SK-N-SH (cell line): ENCODE results near the gene LARGE2. TPM values are rescaled to one million over a fixed set of nuclear protein-coding genes. Genes with fewer than 3 reads are reported as not detected.
A peak's percentile ranks its signal among the peaks of the same experiment; 100 is the strongest.

ENCODE experiments used
- CTCF ChIA-PET: fragments of 300-600, 350-600 bp; formaldehyde crosslinking; extraction: SDS; loops from one replicate; lab custom pipeline; 2021; lab: Yijun Ruan, JAX
- POLR2A ChIA-PET: fragments of 350-600 bp; sonication (Branson Sonifier 250); formaldehyde crosslinking; extraction: SDS; loops from one replicate; lab custom pipeline; 2020; ENCODE audit warnings: antibody characterized with exemption, inconsistent platforms; lab: Yijun Ruan, JAX
- DNase-seq: peaks from one replicate; pipeline ENCODE4 v3.0.0; 2012
- H2AFZ ChIP-seq: fragments of 200-600 bp; sonication (generic); 2 replicates; pipeline ENCODE4 v1.8.1; 2016; ENCODE audit warnings: antibody characterized with exemption, mild to moderate bottlenecking, low read depth
- H3F3A ChIP-seq: fragments of 200-600 bp; sonication (generic); replicated peaks from 2 replicates; pipeline ENCODE3; 2016; ENCODE audit warnings: antibody characterized with exemption, mild to moderate bottlenecking; ENCODE audit not compliant: insufficient read depth
- H3K27ac ChIP-seq, 2 experiments: fragments of 200-500 bp in 1 of 2; fragments of 200-600 bp in 1 of 2; sonication (Bioruptor generic) in 1 of 2; sonication (generic), shearing (Covaris generic) in 1 of 2; 2 replicates each; pipeline versions ENCODE4 v1.5.1 to v1.6.1; 2014 to 2016; ENCODE audit warnings: low read depth in 2 of 2, inconsistent platforms in 1 of 2, low read length in 1 of 2, mild to moderate bottlenecking in 1 of 2, mixed read lengths in 1 of 2
- H3K27me3 ChIP-seq: fragments of 200-600 bp; sonication (generic), shearing (Covaris generic); 2 replicates; pipeline ENCODE4 v1.6.1; 2016; ENCODE audit warnings: mixed run types; ENCODE audit not compliant: insufficient read depth
- H3K36me3 ChIP-seq, 2 experiments: fragments of 200-500 bp in 1 of 2; fragments of 200-600 bp in 1 of 2; sonication (Bioruptor generic) in 1 of 2; sonication (generic) in 1 of 2; replicated peaks in 1 of 2; 2 replicates each; pipeline versions ENCODE3 to v1.5.1; 2014 to 2016; ENCODE audit warnings: low read length in 1 of 2, mild to moderate bottlenecking in 1 of 2; ENCODE audit not compliant: insufficient read depth in 2 of 2, control insufficient read depth in 1 of 2
- H3K4me1 ChIP-seq, 2 experiments: fragments of 200-500 bp in 1 of 2; fragments of 200-600 bp in 1 of 2; sonication (Bioruptor generic) in 1 of 2; sonication (generic), shearing (Covaris generic) in 1 of 2; 2 replicates each; pipeline versions ENCODE4 v1.5.1 to v1.6.1; 2014 to 2016; ENCODE audit warnings: low read depth in 1 of 2, low read length in 1 of 2, mixed run types in 1 of 2; ENCODE audit not compliant: insufficient read depth in 2 of 2, control insufficient read depth in 1 of 2
- H3K4me2 ChIP-seq: fragments of 200-600 bp; sonication (generic), shearing (Covaris generic); 2 replicates; pipeline ENCODE4 v1.6.1; 2017; ENCODE audit warnings: mixed run types
- H3K4me3 ChIP-seq, 2 experiments: fragments of 200-500 bp in 1 of 2; fragments of 200-600 bp in 1 of 2; sonication (Bioruptor generic) in 1 of 2; sonication (generic), shearing (Covaris generic) in 1 of 2; 2 replicates each; pipeline versions ENCODE4 v1.5.1 to v1.8.1; 2014 to 2016; ENCODE audit warnings: low read depth in 2 of 2, inconsistent platforms in 1 of 2, low read length in 1 of 2, mild to moderate bottlenecking in 1 of 2, mixed read lengths in 1 of 2, moderate library complexity in 1 of 2
- H3K79me2 ChIP-seq: fragments of 200-600 bp; sonication (generic); 2 replicates; pipeline ENCODE4 v1.8.1; 2017; ENCODE audit warnings: mild to moderate bottlenecking; ENCODE audit not compliant: insufficient read depth
- H3K9ac ChIP-seq: fragments of 200-600 bp; sonication (generic); 2 replicates; pipeline ENCODE4 v1.6.1; 2017; ENCODE audit warnings: mixed run types
- H3K9me2 ChIP-seq: fragments of 200-600 bp; sonication (generic); 2 replicates; pipeline ENCODE4 v1.6.1; 2017; ENCODE audit warnings: mixed run types
- H3K9me3 ChIP-seq: fragments of 200-600 bp; sonication (generic); 2 replicates; pipeline ENCODE4 v1.6.1; 2017; ENCODE audit warnings: mixed run types, mild to moderate bottlenecking, moderate library complexity
- H4K20me1 ChIP-seq: fragments of 200-600 bp; sonication (generic); 2 replicates; pipeline ENCODE4 v1.6.1; 2017; ENCODE audit warnings: mild to moderate bottlenecking, mixed run types; ENCODE audit not compliant: insufficient read depth
- EP300 ChIP-seq, 2 experiments: IDR thresholded peaks; 2 replicates each; pipeline versions ENCODE4 v1.4.0 to v1.6.1; 2012; ENCODE audit warnings: borderline replicate concordance in 1 of 2, low read depth in 1 of 2, low read length in 1 of 2
- EZH2phosphoT487 ChIP-seq: fragments of 200-600 bp; sonication (generic); IDR thresholded peaks from 2 replicates; pipeline ENCODE4 v1.6.1; 2017; ENCODE audit warnings: low read depth, mixed run types, mild to moderate bottlenecking, antibody characterized with exemption, moderate library complexity, borderline replicate concordance
- FOSL2 ChIP-seq: IDR thresholded peaks from 2 replicates; pipeline ENCODE4 v1.4.0; 2012; ENCODE audit warnings: low read depth, mild to moderate bottlenecking, moderate library complexity, borderline replicate concordance
- FOXJ3 ChIP-seq: sonication (generic); formaldehyde crosslinking; IDR thresholded peaks from 2 replicates; pipeline ENCODE4 v1.5.1; 2020; ENCODE audit warnings: mild to moderate bottlenecking, missing genetic modification reagents
- GATA2 ChIP-seq: sonication (generic); formaldehyde crosslinking; IDR thresholded peaks from 2 replicates; pipeline ENCODE4 v1.5.0; 2020; ENCODE audit warnings: mild to moderate bottlenecking, missing genetic modification reagents
- IRF3 ChIP-seq: fragments of 150-350 bp; IDR thresholded peaks from 2 replicates; pipeline ENCODE4 v1.6.1; 2016; ENCODE audit warnings: mild to moderate bottlenecking, low read depth, low read length
- MXI1 ChIP-seq: IDR thresholded peaks from 2 replicates; pipeline ENCODE4 v1.6.1; 2012; ENCODE audit warnings: mild to moderate bottlenecking, low read depth, low read length, improper control_type of control experiment
- POLR2AphosphoS5 ChIP-seq: IDR thresholded peaks from 2 replicates; pipeline ENCODE4 v1.6.1; 2012; ENCODE audit warnings: low read depth, low read length
- RAD21 ChIP-seq: IDR thresholded peaks from 2 replicates; pipeline ENCODE4 v1.6.1; 2012; ENCODE audit warnings: mild to moderate bottlenecking, low read length
- REST ChIP-seq: IDR thresholded peaks from 2 replicates; pipeline ENCODE4 v1.6.1; 2012; ENCODE audit warnings: mild to moderate bottlenecking, low read depth, low read length, moderate library complexity
- SIN3A ChIP-seq: IDR thresholded peaks from 2 replicates; pipeline ENCODE4 v1.6.1; 2012; ENCODE audit warnings: low read depth, mild to moderate bottlenecking, low read length, moderate library complexity, borderline replicate concordance
- YY1 ChIP-seq: IDR thresholded peaks from 2 replicates; pipeline ENCODE4 v1.4.0; 2012; ENCODE audit warnings: low read depth, mild to moderate bottlenecking
- WGBS: methylation state at CpG from one replicate; pipeline ENCODE4 v1.1.6; 2017; ENCODE audit warnings: low lambda C conversion rate; 5-methylcytosine and 5-hydroxymethylcytosine counted together
- polyA plus RNA-seq, 3 experiments: library from polyadenylated mRNA; depleted of rRNA; stranded (reverse); fragments of >200 nt; gene quantifications; 2 replicates each; pipeline ENCODE4 v1.2.3, GENCODE V29; 2012
- TF ChIP-seq, protein P1 (sequence below): IDR thresholded peaks from 2 replicates; pipeline ENCODE4 v1.4.0; 2012; ENCODE audit warnings: low read depth

The LARGE2 gene
- polyA plus RNA-seq, 1 of the 3 experiments (the other 2 are of a cell fraction): 2.4 TPM

DNA sequence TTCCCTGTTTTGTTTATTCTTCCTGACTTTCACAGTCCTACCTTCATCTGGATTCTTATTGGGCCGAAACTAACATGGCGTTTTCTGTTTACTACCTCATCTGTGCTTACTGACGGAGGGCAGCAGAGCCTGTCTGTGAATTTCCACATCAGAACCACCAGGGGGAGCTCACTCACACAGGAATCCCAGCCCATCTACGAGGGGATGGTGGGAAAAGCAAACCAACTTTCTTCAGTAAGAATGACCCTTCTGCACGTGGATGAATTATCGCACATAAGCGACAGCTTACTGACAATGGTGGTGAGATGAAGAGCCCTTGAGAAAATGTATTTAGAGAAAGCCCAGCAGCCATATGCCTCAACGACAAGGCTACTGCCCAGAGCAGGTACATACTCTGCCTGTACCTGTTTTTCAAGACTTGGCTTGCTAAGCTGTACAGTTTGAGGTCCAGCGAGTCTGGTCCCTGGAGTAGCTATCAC lies 42.5 kb downstream of the LARGE2 start (continued):
- TF ChIP-seq RAD21 (peak; percentile 91), MXI1 (peak; percentile 19; the same call in 1 of the 2 replicates)

DNA sequence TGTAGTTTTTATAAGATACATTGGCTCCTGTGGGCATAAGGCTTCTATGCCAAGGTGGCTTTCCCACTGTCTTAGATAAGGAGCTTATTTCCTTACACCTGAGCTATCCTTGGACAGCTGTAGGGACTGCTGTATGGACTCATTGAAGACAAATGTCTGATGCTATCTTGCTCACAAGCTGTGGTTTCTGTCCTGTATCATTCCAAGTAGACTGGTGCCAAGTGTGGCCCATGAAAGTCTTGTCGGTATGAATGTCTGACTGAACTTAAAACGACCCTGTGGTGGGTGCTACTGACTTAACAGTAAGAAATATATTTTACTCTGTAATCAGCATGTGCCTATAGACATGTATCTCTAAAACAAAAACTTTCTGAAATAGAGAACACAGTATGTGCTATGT lies 45.0 kb downstream of the LARGE2 start:
- Histone ChIP-seq H3K27me3 (no peaks in the 10 kb centered on the region), H3K79me2 (no peaks in the 10 kb centered on the region), H3K27ac (no peak overlapping the region), H3K4me2 (no peak overlapping the region), H3K36me3 (peaks cover 41 to 48% of the 10 kb centered on the region in 2 experiments), H3F3A (peaks cover 6% of the 10 kb centered on the region), H3K9ac (no peak overlapping the region), H4K20me1 (no peaks in the 10 kb centered on the region), H3K4me3 (no peak overlapping the region), H2AFZ (no peak overlapping the region), H3K4me1 (no peaks in the 10 kb centered on the region; a peak in 1 of 4 replicates), H3K9me3 (no peaks in the 10 kb centered on the region), H3K9me2 (no peaks in the 10 kb centered on the region)
- POLR2A ChIA-PET: no interaction called here
- CTCF ChIA-PET: interaction anchor here (1.1 to 5.5 kb wide), 3 partner anchors 39 to 272 kb away, joined by 3 to 93 read pairs (median 35); no protein-coding TSS in a partner anchor
- DNase-seq: no peak
- WGBS: 80% methylated on average over 2 of the region's 2 CpGs
- TF ChIP-seq REST (no peak), SIN3A (no peak), YY1 (no peak), EZH2phosphoT487 (no peak), MXI1 (no peak), FOSL2 (no peak), GATA2 (CRISPR knock-in tag) (no peak)
- TF ChIP-seq, protein P1, sequence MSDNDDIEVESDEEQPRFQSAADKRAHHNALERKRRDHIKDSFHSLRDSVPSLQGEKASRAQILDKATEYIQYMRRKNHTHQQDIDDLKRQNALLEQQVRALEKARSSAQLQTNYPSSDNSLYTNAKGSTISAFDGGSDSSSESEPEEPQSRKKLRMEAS: no peak

- H3F3A ChIP-seq: peaks cover 9% of the 10 kb centered on the region
- no peak overlapping the region for H3K4me2 ChIP-seq
- no peak overlapping the region for H2AFZ ChIP-seq
- ChIA-PET POLR2A (no interaction called here), CTCF (interaction anchor here (0.6 to 5.5 kb wide), 4 partner anchors 34 to 52 kb away, joined by 3 to 93 read pairs (median 8); no protein-coding TSS in a partner anchor)
- no peak for TF ChIP-seq FOXJ3
- no peak for TF ChIP-seq FOSL2
- TF ChIP-seq IRF3: no peak
- TF ChIP-seq, protein P1: no peak
- no peak for TF ChIP-seq EP300 (IDR thresholded peaks at IDR 0.05; ENCODE audit: borderline replicate concordance in 1 of 2, low read depth in 1 of 2, low read length in 1 of 2)
- TF ChIP-seq POLR2AphosphoS5: no peak
- 94% methylated on average over 2 of the region's 2 CpGs for WGBS
- no peak overlapping the region for H3K4me3 ChIP-seq
- H3K27ac ChIP-seq: no peak overlapping the region; a peak in 1 of 4 replicates
- no peaks in the 10 kb centered on the region for H3K27me3 ChIP-seq
- DNase-seq: no peak
- H3K4me1 ChIP-seq: no peaks in the 10 kb centered on the region; a peak in 1 of 4 replicates
- H4K20me1 ChIP-seq: no peaks in the 10 kb centered on the region
- no peak overlapping the region for H3K9ac ChIP-seq
- H3K9me3 ChIP-seq: no peaks in the 10 kb centered on the region
- no peaks in the 10 kb centered on the region for H3K79me2 ChIP-seq
- H3K9me2 ChIP-seq: no peaks in the 10 kb centered on the region
- H3K36me3 ChIP-seq: peaks cover 37 to 45% of the 10 kb centered on the region in 2 experiments
Measured at GRCh38 chr11:45968901-45969300, 46.4 kb downstream of the LARGE2 start.
